Mammary epithelial cell (primary cell): ENCODE measurements around the gene MT1M.

Source experiments
- EZH2 ChIP-seq: IDR thresholded peaks from 2 replicates; pipeline ENCODE4 v1.6.1; 2012; ENCODE audit warnings: low read length, inconsistent platforms, borderline replicate concordance
- TF ChIP-seq, protein P1 (sequence below), 2 donors: IDR thresholded peaks in 1 of 2; conservative IDR thresholded peaks in 1 of 2; 2 replicates each; pipeline ENCODE4 v1.5.1; 2011 to 2012; ENCODE audit warnings: inconsistent platforms in 2 of 2, low read length in 2 of 2, mild to moderate bottlenecking in 2 of 2, control low read depth in 1 of 2, low read depth in 1 of 2; ENCODE audit not compliant: insufficient read depth in 1 of 2; ENCODE audit errors: extremely low read depth in 1 of 2

- TF ChIP-seq, protein P1, sequence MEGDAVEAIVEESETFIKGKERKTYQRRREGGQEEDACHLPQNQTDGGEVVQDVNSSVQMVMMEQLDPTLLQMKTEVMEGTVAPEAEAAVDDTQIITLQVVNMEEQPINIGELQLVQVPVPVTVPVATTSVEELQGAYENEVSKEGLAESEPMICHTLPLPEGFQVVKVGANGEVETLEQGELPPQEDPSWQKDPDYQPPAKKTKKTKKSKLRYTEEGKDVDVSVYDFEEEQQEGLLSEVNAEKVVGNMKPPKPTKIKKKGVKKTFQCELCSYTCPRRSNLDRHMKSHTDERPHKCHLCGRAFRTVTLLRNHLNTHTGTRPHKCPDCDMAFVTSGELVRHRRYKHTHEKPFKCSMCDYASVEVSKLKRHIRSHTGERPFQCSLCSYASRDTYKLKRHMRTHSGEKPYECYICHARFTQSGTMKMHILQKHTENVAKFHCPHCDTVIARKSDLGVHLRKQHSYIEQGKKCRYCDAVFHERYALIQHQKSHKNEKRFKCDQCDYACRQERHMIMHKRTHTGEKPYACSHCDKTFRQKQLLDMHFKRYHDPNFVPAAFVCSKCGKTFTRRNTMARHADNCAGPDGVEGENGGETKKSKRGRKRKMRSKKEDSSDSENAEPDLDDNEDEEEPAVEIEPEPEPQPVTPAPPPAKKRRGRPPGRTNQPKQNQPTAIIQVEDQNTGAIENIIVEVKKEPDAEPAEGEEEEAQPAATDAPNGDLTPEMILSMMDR (conservative IDR thresholded peaks at IDR 0.05 in 1 of 2, IDR thresholded peaks at IDR 0.05 in 1 of 2; ENCODE audit: extremely low read depth in 1 of 2, insufficient read depth in 1 of 2, low read depth in 1 of 2, low read length in 2 of 2): no peak
- TF ChIP-seq EZH2: no peak
These were observed 1.3 kb upstream of the MT1M start for GRCh38 chr16:56631197-56631596.
